SH-SY5Y (cell line): ENCODE data around the gene ERFE.

ENCODE experiments used
- GATA2 ChIP-seq: IDR thresholded peaks from 2 replicates; pipeline ENCODE4 v1.6.1; 2011; ENCODE audit warnings: mild to moderate bottlenecking, low read depth, low read length
- GATA3 ChIP-seq: IDR thresholded peaks from 2 replicates; pipeline ENCODE4 v1.6.1; 2011; ENCODE audit warnings: low read depth, mild to moderate bottlenecking, low read length, moderate library complexity

DNA sequence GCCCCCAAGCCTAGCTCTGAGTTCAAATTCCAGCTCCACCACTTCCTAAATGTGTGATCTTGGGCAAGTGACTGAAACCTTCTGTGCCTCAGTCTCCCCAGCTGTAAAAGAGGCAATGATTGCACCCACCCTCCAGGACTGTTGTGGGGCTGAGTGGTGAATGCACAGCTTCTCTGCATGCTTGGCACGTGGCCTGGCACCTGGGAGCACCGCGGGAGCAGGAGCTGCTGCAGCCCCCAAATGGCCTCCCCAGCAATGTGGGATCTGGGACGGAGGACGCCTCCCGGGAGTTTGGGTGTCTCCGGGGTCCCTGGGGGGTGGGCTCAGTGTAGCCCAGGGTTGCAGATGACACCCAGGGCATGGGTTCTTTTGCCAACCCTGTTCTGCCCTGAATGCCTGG is 18.7 kb upstream of the ERFE start:
- no peak for TF ChIP-seq GATA2
- no peak for TF ChIP-seq GATA3
